ENCODE data around the gene BNC1.
"Not testable (repeated sequence)": the region's sequence is repeated elsewhere in the genome, so short reads cannot be mapped to it uniquely, and the experiment has no call there.

Gene BNC1

DNA sequence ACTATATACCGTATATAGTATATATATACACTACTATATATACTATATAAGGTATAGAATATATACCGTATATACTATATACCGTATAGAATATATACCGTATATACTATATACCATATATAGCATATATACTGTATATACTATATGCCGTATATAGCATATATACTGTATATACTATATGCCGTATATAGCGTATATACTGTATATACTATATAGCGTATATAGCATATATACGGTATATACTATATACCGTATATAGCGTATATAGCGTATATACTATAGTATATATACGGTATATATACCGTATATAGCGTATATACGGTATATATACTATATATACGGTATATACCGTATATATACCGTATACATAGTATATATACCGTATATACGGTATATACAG lies 54.2 kb downstream of the BNC1 start:
- no peak for DNase-seq

DNA sequence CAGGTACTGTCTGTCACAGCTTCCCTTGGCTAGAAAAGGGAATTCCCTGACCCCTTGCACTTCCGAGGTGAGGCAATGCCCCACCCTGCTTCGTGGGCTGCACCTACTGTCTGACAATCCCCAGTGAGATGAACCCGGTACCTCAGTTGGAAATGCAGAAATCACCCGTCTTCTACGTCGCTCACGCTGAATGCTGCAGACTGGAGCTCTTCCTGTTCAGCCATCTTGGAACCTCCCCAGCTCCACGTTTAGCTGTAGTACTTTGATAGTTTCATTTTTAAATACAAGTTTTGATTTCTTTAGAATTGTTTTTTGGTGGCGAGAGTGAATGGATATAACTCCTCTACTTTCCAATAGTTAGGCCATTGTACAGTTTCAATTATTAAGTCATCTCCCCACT lies 59.0 kb downstream of the BNC1 start:
- no peak for DNase-seq

DNA sequence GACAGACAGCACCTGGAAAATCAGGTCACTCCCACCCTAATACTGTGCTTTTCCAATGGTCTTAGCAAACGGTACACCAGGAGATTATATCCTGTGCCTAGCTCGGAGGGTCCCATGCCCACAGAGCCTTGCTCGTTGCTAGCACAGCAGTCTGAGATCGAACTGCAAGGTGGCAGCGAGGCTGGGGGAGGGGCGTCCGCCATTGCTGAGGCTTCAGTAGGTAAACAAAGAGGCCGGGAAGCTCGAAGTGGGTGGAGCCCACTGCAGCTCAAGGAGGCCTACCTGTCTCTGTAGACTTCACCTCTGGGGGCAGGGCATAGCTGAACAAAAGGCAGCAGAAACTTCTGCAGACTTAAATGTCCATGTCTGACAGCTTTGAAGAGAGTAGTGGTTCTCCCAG lies 62.7 kb downstream of the BNC1 start:
- DNase-seq: not testable (repeated sequence)

DNA sequence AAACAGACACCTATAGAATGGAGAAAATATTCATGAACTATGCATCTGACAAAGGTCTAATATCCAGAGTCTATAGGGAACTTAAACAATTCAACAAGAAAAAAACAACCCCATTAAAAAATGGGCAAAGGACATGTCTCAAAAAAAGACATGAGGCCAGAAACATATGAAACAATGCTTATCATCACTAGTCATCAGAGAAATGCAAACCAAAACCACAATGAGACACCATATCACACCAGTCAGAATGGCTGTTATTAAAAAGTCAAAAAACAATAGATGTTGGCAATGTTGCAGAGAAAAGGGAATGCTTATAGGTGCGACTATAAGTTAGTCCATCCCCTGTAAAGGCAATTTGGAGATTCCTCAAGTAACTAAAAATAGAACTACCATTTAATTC lies 65.4 kb downstream of the BNC1 start:
- DNase-seq: no peak

DNA sequence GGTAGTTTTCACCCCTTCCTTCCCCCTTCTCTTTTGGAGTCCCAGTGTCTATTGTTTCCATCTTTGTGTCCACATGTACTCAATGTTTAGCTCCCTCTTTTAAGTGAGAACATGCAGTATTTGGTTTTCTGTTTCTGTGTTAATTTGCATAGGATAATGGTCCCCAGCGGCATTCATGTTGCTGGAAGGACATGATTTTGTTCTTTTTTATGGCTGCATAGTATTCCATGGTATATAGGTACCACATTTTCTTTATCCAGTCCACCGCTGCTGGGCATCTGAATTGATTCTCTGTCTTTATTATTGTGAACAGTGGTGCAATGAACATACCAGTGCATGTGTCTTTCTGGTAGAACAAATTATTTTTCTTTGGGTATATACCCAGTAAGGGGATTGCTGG lies 69.2 kb downstream of the BNC1 start:
- DNase-seq: no peak

DNA sequence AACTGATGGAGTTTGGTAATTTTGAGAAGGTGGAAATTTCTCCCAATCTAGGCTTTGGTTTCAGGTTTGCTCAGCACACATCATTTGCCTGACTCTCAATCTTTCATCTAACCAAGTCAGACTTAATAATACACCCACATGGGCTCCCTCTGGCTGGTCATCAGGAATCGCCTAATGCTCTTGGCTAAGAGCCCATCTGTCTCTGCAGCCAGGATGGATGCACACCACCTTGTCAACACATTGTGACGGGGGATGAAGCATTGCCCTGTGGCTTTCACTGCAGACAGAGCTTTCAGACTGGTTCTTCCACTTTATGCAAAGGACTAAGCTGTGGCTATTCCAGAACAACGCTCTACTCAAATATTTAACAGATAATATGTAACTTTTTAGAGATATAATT lies 73.8 kb downstream of the BNC1 start:
- peak; percentile 79 for DNase-seq

DNA sequence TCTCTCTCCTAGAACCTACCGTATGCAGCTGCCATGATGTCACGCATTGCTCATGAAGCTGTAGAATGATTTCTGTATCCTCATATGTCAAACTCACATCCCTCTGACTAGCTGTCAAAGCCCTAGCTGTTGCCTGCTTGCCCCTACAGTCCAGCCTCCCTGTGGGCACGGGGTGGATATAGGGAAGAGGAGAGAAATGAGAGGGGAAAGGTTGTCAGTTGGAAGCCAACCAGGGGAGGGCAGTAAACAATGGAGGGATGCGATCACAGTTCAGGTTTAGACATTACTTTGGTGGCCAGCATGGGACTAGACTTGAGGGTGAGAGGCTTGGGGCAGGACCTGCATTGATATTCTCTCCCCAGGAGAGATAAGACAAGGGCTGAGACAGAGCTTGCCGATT lies 75.1 kb downstream of the BNC1 start:
- DNase-seq: no peak

DNA sequence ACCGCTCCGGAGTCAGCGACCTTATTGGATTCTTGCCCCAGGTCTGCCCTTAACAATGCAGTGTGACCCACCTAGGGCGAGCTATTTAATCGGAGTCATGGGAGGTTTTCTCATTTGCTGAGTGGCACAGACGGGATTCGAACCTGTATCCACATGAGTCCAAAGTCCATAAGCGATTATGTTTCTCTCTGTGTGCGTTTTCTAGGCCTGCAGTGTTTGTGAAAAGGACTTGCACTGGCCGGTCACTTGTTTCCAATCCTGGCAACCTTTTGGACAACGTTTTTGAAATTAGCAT lies 76.2 kb downstream of the BNC1 start:
- peak; percentile 39 for DNase-seq

DNA sequence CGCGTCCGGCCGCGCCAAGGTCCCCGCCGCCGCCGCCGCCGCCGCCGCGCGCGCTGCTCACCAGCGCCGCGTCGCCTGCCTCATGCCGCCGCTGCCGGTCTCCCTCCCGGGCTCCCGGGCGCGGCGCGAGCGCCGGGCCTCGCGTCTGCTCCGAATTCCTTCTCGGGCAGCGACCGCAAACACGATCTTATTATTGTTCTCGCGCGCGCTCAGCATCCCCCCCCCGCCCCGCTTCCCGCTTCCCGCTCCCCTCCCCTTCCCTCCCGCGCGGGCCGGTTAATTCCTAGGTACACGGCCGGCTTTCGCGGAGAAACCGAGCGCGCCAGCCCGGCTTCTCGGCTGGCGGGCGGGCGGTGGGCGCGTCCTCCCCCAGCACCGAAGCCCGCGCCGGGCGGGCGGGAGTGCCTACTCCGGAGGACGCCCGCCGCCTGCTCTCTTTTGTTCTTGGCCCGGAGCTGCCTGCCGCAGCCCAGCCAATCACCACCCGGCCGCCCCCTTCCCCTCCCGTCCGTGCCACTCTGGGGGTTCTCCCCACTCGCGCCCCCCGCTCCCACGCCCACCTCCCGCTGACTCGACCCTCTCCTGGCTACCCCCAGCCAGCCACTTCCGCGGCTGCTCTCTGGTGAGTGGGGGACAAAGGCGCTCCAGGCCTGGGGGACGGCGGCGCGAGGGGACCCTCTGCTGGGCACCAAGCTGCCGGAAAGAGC lies 76.7 kb downstream of the BNC1 start, which contains the start of gene HDGFL3:
Gene HDGFL3, minus strand, starts transcription at position 164 of the 707 bp plus-strand sequence. CDS start 409 bp downstream, outside the sequence.
- peak; percentile 68 for DNase-seq

DNA sequence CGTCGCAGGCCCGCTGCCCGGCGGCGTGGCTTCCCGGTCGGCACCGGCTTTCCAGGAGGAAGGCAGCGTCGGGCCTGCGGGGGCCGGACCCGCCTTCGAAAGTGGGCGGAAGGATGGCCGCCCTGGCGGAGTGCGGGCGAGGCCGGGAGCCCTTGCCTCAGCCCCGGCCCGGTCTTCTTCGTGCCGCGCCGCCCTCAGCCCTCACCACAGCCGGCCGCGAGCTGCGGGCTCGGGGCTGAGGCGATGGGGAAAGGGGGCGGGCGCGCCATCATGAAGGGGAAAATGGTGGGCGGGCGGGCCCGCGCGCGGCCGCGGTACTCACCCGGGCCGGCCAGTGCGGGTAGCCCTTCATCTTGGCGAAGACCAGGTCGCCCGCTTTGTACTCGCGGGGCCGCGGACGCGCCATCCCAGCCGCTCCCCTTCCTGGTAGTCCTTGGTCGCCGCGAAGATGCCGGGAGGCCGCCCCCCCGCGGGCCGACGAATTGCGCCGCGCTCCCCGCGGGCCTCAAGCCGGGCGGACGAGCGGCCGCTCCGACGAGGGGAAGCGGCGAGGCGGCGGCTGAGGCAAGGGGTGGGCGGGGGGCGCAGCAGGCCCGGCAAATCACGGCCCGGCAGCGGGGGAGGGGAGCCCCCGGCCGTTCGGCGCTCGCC lies 77.3 kb downstream of the BNC1 start:
- peak; percentile 39 for DNase-seq

DNA sequence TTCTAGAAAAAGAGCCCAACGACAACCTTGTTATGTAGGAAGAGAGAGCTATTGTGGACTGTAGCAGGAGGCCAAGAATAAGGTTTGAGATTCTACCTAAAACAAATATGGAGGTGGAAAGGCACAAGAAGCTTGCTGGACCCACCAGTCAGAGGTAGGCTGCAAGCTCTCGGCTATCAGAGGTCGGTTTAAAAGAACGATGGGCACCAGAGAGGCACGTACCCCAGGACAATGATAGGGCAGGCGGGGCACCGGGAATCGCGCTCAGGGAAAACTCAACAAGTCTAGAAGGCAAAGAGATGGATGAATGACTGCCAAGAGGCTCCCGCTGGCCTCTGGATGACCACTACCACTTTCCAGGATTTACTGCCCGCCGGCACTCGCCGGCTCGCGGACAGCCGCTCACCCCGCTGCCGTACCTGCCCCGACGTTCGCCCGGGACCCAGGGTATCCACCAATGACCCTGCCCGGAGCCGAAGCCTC lies 77.9 kb downstream of the BNC1 start:
- DNase-seq: no peak

All from COR-L47 (cell line).